Mononuclear cell (primary cell): ENCODE data around the gene SCPEP1. TPM values are rescaled to one million over a fixed set of nuclear protein-coding genes. Genes with fewer than 3 reads are reported as not detected.

Experiments used
- H3K27me3 ChIP-seq: 2 replicates; pipeline ENCODE4 v1.6.0; 2011; ENCODE audit warnings: low read length, control low read depth; ENCODE audit not compliant: insufficient read depth
- H3K4me1 ChIP-seq: 2 replicates; pipeline ENCODE4 v1.5.1; 2011; ENCODE audit warnings: mild to moderate bottlenecking, low read length, control low read depth; ENCODE audit not compliant: insufficient read depth
- H3K4me3 ChIP-seq: 2 replicates; pipeline ENCODE4 v1.5.1; 2011; ENCODE audit warnings: mild to moderate bottlenecking, low read length, moderate library complexity
- H3K9me3 ChIP-seq: 2 replicates; pipeline ENCODE4 v1.5.1; 2011; ENCODE audit warnings: low read depth, mild to moderate bottlenecking, control low read depth, low read length
- total RNA-seq: library from RNA; depleted of rRNA; stranded (reverse); fragments of >200 nt; gene quantifications from one replicate; pipeline ENCODE4 v1.2.3, GENCODE V29; 2012

Gene SCPEP1
- total RNA-seq, 1 donor, result 106 TPM

- Histone ChIP-seq H3K9me3 (no peaks in the 10 kb centered on the region), H3K27me3 (peaks cover 9% of the 10 kb centered on the region), H3K4me1 (no peaks in the 10 kb centered on the region), H3K4me3 (no peak overlapping the region)
These were observed 57.1 kb downstream of the SCPEP1 start for GRCh38 chr17:57034807-57035754.

- no peak overlapping the region for H3K4me3 ChIP-seq
- H3K27me3 ChIP-seq, result peaks cover 9% of the 10 kb centered on the region
- H3K4me1 ChIP-seq, result no peaks in the 10 kb centered on the region
- H3K9me3 ChIP-seq, result no peaks in the 10 kb centered on the region
These were observed 58.1 kb downstream of the SCPEP1 start for GRCh38 chr17:57035971-57036481.

- peaks cover 9% of the 10 kb centered on the region for H3K27me3 ChIP-seq
- H3K9me3 ChIP-seq, result no peaks in the 10 kb centered on the region
- no peaks in the 10 kb centered on the region for H3K4me1 ChIP-seq
- no peak overlapping the region for H3K4me3 ChIP-seq
These were observed 59.5 kb downstream of the SCPEP1 start for GRCh38 chr17:57037411-57037810.

DNA sequence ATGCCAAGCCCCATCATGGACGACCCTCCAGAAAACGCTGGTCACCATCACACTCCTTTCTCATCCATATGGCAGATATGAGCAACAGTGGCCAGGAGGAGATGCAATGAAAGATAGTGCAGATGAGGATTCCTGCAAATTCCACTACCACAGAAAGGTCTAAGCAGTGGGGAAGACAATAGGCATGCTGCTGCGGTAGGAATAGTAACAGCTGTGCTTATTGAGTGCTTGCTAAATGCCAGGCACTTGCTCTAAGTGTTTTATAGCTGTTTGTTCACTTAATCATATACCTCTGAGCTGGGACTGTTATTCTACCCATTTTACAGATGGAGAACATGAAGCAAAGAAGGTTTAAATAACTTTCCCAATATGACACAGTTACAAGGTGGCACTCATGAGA is 60.6 kb downstream of the SCPEP1 start:
- H3K4me1 ChIP-seq, result no peaks in the 10 kb centered on the region
- no peak overlapping the region for H3K4me3 ChIP-seq
- peaks cover 17% of the 10 kb centered on the region for H3K27me3 ChIP-seq
- H3K9me3 ChIP-seq, result no peaks in the 10 kb centered on the region

DNA sequence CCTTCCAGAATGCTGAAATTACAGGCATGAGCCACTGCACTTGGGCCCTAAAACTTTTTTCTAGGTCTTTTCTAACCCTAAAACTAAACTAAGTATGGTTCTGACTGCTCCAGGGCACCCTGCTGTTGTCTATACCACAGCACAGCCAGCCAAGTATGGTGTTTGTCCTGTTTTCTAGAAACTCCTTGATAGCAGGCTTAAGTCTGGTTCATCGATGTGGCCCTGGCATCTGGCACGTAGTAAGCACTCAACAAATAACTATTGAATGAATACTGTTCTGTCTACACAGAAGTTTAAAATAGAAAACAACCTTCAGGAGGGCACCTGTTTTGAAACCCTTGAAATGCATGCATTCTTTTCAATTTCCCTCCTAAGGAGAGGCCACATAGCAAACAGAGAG is 62.6 kb downstream of the SCPEP1 start:
- no peaks in the 10 kb centered on the region for H3K9me3 ChIP-seq
- peaks cover 35% of the 10 kb centered on the region for H3K27me3 ChIP-seq
- peaks cover 2% of the 10 kb centered on the region for H3K4me1 ChIP-seq
- no peak overlapping the region for H3K4me3 ChIP-seq

DNA sequence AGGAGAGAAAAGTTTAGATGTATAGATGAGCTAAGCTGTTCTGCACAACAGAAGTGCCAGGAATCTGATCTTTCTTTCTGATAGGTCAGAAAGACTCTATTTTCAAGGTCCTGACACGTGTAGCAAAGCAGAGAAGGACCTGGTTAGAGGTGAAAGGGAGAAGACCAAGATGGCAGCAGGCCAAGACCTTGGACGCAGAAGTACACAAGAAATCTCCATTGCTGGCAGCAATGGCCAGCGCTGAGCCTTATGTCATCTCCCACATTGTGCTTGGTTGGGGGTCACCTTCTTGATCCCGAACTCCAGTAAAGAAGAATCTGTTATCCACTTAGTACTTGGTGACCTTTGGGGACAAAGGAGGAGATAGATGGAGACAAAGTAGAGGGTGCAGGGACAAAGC is 65.3 kb downstream of the SCPEP1 start:
- H3K27me3 ChIP-seq, result peaks cover 55% of the 10 kb centered on the region
- H3K9me3 ChIP-seq, result no peaks in the 10 kb centered on the region
- H3K4me1 ChIP-seq, result peaks cover 23% of the 10 kb centered on the region
- no peak overlapping the region for H3K4me3 ChIP-seq

GRCh38 chr17:57044976-57045867 is 67.3 kb downstream of the SCPEP1 start:
- peaks cover 23% of the 10 kb centered on the region for H3K4me1 ChIP-seq
- H3K27me3 ChIP-seq, result peaks cover 51% of the 10 kb centered on the region
- H3K4me3 ChIP-seq, result peak overlapping the region; percentile 20
- H3K9me3 ChIP-seq, result no peaks in the 10 kb centered on the region

DNA sequence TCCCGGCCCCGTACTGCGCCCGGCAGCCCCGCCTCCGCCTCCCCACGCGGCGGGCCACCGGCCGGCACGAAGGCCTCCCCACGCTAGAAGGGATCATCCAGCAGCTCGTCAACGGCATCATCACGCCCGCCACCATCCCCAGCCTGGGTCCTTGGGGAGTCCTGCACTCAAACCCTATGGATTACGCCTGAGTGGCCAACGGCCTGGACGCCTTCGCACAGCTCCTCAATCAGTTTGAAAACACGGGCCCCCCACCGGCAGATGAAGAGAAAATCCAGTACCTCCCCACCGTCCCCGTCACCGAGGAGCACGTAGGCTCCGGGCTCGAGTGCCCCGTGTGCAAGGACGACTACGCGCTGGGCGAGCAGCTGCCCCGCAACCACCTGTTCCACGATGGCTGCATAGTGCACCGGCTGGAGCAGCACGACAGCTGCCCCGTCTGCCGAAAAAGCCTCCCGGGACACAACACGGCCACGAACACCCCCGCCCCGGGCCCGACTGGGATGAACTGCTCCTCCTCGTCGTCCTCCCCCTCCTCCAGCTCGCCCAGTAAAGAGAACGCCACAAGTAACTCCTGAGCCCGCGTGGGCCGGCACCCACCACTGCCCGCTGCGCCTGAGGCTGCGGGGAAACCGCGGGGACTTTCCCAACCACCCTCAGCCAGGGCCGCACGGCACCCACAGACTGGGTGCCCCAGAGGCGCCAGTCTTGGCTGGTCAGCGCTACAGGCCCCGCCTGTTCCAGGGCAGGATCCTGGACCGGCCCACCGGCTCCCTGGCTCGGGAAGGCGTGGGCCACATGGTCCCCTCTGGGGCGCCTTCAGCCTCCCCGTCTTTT is 68.2 kb downstream of the SCPEP1 start:
- peaks cover 23% of the 10 kb centered on the region for H3K4me1 ChIP-seq
- H3K4me3 ChIP-seq, result peak overlapping the region; percentile 20
- no peaks in the 10 kb centered on the region for H3K9me3 ChIP-seq
- H3K27me3 ChIP-seq, result peaks cover 51% of the 10 kb centered on the region

DNA sequence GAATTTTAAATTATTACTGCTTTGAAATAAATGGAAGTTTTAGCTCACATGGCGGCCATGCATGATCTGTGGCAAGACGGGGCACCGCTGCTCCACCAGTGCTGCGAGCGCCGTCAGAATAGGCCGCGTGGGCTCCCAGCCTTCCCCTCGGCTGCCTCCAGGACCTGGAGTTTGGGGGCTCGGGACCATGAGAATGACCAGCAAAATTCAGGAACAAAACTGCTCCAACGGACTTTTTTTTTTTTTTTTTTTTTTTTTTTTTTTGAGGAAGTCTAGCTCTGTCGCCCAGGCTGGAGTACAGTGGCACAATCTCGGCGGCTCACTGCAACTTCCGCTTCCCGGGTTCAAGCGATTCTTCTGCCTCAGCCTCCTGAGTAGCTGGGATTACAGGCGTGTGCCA is 68.8 kb downstream of the SCPEP1 start:
- Histone ChIP-seq H3K4me3 (peak overlapping the region; percentile 20), H3K27me3 (peaks cover 51% of the 10 kb centered on the region), H3K4me1 (peaks cover 23% of the 10 kb centered on the region), H3K9me3 (no peaks in the 10 kb centered on the region)

DNA sequence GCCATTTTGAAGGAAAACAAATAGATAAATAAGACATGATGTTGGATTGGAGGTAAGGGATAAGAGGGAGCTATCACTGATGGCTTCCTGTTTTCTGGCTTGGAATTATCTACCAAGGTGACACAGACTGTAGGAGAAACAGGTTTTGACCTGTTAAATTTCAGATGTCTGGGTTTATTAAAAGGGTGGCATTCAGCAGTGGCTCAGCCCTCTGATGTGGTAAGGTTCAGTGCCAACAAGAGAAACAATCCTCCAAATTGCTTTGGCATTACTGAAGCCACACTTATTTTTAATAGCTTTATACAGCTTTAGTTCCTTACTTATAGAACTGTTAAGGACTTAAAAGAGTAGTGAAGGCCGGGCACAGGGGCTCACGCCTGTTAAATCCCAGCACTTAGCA is 70.2 kb downstream of the SCPEP1 start:
- H3K27me3 ChIP-seq, result peaks cover 48% of the 10 kb centered on the region
- H3K4me1 ChIP-seq, result peaks cover 23% of the 10 kb centered on the region
- H3K4me3 ChIP-seq, result no peak overlapping the region
- no peaks in the 10 kb centered on the region for H3K9me3 ChIP-seq

GRCh38 chr17:57050306-57050705 is 72.4 kb downstream of the SCPEP1 start:
- Histone ChIP-seq H3K4me3 (no peak overlapping the region), H3K9me3 (no peaks in the 10 kb centered on the region), H3K4me1 (peaks cover 23% of the 10 kb centered on the region), H3K27me3 (peaks cover 26% of the 10 kb centered on the region)

DNA sequence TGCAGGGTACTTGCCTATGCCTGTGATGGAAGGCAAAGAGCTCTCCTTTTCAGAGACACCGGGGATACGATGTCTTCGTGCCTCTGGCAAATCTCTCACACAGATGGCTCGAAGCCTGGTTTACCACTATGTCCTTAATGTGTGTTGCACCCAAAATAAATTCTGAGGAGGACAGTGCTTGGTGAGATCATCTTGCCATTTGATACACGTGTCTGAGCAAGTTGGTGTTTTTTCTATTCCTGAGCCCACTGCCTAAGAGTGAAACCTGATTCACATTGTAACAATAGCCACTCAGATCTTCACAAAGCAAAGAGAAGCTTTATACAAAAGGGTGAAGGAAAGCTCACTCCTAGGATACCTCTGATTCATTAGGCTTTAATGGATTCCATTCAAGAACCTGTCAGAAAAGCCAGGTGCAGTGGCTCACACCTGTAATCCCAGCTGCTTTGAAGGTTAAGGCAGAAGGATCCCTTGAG is 74.0 kb downstream of the SCPEP1 start:
- H3K4me1 ChIP-seq, result peaks cover 7% of the 10 kb centered on the region
- no peak overlapping the region for H3K4me3 ChIP-seq
- H3K27me3 ChIP-seq, result peaks cover 11% of the 10 kb centered on the region
- no peaks in the 10 kb centered on the region for H3K9me3 ChIP-seq
